ENCODE measurements around the gene IGLL1.
"Not testable (repeated sequence)": the region's sequence is repeated elsewhere in the genome, so short reads cannot be mapped to it uniquely, and the experiment has no call there.

Gene IGLL1

DNA sequence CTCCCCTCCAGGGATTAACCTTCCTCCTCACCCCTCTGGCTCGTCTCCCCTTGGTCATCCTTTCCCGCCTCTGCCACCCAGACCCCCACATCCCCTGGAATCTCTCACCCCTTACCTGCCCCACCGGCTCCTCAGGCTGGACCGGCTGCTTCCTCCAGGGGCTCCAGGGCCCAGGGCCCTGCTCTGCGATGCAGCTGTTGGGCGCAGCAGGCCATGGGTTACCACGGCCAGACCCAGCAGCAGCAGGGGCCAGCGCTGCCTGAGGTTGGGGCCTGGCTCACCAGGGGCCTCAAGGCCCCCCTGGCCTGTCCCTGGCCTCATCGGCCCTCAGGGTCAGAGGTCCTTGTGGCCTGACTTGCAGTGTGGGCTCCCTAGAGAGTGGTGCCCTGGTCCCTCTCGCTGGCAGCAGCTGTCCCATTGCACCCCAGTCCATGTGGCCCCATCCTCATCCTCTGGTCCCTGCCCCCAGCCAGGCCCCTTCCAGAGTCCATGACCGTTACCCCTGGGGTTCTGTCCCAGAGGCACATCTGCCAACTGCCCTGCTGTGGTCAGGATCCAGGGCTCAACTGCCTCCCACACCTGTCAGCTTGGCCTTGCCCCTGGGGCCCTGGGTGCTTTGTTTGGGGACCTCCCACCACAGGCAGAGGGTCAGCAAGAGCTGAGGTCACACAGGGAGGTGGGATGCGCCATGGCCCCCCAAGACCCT is at the start of gene IGLL1:
Gene IGLL1 (minus strand): TSS at position 421 of the 706 bp plus-strand sequence. CDS start 100 bp downstream, at position 321.
- no peak for DNase-seq

DNA sequence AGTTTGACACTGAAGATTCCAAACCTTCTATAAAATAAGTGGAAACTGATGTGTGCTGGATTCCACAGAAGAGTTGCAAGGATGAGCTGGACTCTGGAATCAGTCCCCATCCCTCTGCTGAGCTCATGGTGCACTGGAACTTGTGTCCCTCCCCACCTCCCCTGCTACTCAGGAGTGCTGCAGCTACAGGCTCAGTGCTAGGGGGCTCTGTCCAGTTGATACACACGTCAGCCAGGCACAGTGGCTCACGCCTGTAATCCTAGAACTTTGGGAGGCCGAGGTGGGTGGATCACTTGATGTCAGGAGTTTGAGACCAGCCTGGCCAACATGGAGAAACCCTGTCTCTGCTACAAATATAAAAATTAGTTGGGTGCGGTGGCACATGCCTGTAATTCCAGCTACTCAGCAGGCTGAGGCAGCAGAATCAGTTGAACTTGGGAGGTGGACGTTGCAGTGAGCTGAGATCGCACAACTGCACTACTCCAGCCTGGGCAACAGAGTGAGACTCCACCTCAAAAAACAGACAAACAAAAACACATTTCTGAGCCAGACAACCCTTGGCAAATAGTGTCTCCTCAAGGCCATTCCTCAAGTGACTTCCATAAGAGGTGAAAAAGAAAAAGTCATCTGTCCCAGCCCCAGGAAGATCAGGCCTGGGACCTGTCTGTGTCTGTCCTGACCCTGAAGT is 48.1 kb upstream of the IGLL1 start:
- DNase-seq = not testable (repeated sequence)

DNA sequence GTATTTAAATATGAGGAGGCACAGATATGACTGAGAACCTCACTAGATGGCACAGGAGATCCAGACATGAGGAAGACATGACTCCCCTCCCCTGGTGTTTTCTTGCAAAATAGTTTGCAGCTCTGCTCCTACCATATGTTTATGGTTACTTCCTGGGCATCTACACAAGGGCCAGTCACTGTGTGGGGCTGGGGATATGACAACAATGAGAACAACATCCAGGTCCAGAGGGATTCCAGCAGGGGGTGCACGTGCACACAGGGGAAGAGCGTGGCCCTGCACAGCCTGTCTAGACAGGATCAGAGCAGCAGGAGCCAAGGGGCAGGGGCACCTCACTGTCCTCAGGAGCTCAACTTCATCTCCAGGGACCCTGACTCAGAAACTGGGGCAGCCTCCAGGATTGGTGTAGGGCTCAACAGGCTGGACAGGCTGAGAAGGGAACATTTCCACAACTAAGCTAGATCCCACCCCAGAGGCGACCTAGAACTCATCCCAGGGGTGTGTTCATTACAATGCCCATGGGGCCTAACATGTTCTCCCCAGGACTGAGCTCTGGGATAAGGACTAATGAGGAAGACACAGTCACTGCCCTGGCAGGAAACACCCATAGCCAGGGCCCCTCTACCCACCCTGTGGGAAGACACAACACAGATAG is 47.4 kb upstream of the IGLL1 start:
- not testable (repeated sequence) for DNase-seq

DNA sequence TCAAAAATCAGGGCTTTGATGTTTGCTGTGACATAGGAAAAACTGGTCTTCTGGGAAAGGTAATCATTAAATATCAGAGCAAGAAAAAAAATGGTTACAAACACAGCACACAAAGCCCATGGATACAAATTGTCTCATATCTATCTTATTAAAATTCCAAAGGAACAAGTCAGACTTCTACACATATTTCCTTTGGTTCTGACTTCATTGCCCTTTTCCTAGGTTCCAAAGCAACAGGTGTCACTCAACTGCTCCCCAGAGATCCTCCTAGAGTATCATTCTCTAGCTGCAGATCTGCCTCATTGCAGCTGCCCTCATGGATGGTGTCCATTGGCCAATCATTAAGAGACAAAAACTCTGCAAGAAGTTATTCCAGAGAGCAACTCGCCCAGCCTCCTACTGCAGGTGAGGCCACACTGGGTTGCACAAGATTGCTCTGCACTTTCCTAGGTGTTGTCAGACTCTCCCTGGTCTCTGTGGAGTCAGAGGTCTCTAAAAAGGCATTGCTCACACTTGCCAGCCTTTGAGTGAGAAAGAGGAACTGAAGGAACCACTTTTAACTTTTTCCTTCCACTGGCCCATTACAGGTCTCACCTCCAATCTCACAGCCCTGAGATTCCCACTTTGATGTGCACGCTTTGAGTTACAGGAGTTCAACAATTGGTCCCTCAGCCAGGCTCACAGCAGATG is 46.3 kb upstream of the IGLL1 start:
- DNase-seq = no peak

DNA sequence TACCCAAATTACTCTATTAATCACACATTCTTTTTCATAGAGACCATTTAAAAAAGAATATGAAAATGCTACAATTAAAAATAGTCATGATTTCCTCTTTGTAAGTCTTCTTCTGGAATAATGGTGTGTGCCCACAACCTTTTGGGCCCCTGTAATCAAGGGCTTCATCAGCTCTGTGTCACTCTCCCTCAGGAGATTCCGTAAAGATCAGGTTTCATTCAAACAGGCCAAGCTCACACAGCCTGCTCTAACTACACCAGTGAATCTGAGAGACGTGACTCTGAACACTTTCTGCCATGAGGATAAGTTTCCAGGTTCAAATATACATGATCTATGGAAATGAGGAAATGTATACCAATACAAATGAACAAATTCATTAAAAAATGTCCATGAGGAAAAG is 42.5 kb upstream of the IGLL1 start:
- DNase-seq = no peak

DNA sequence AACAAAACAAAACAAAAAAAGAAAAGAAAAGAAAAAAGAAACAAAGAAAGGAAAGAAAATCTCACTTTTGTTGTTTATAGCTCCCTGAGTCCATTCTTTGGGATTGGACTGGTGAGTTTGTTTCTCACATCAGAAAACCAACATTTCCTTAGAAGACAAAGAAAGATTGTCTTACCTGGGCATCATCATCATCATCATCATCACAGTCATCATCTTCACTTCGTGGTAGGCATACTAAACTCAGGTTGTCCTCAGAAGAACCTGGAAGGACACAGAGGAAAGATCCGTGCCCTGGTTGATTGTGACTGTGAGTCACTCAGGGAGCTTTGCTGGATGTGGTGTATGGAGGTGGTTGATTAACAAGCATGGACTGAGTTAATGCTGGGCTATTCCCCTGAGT is 41.8 kb upstream of the IGLL1 start:
- not testable (repeated sequence) for DNase-seq

DNA sequence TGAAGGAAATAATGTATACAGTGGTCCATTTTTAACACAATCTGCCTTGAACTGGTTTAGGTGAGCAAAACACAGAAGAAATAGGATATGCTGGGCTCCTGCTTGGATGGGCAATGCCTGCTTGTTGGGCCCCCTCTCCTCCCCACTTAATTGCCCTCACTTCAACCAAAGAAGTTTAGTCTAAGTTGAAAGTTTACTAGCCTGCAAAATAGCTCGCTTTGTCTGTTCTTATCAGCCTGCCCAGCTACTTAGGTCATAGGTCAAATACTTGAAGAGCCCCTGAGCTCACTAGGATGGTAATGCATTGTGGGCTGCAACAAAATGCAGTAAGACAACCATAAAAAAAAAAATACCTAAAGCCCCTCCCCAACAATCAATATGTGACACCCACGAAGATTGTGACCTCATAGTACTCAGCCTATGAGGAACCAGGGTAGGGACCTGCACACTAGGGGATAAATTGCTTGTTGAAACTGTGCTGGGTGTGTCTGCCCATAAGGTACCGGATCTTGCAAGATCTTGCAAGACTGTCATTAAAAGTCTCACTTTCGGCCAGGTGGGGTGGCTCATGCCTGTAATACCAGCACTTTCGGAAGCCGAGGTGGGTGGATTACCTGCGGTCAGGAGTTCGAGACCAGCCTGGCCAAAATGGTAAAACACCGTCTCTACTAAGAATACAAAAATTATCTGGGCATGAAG is 41.1 kb upstream of the IGLL1 start:
- no peak for DNase-seq

DNA sequence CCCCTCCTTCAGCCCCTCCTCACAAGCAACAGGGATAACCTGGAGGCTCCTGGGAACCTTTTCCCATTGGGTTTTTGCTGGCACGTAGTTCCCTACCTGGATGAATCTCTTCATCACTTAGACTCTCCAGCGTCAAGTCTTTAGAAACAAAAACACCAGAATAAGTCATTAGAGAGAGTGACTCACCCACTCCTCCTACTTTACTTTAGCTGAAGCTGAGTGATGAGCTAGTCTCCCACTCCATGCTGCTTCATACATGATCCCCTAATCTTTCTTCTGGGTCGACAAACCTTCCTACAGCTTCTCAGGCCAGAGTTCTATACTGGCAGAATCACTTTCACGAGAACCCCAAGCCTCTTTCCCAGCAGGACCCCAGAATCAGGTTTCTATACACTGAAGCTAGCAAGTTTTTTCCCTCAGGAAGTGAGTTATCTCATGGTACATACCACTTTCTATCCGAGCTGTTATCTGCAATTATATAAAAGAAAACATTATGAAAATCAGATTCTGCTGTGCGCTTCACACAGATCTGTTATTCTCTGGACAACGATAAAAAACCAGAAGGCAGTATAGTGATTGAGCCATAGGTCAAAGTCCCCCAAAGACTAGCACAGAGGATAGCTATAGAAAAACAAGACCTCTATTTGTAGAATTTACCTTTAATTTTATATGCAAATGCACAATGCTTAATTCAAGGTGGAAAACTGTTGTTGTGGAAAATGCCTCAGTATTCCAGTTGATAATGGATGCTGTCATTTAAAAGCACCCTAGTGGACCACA is 33.3 kb upstream of the IGLL1 start:
- no peak for DNase-seq

DNA sequence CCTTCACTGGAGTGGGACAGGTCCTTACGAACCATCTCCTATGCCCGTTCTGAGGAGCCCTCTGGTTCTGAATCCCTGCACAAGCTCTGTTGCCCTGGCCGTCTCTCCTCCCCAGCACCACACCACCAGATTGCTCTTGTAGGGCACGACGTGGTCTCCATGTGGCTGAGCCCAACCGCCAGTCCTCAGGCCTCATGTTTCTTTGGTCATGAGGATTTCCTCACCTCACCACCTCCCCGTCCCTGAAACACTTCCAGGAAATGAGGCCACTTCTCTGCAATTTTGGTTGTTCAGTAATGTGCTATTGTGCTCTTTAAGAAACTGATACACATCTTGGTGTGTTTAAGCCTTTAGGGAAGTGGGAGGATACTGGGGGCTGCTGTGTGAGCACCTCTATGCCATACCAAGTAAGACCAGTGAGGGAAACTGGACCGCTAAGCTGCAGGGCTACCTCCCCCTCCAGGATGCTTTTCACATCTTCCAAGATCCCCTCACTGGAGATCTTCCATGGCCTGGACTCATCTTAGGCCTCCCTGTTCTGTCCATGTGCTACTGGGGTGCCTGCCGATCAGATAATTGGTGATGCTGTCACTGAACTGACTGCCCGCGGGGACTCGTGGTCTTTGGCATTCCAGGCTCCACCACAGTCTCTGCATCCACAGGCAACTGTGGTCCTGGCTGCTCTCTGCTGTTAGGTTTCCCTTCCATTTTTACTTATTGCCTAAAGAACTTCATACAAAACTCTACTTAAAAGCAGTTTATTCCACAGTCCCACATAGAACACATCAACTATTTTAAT is 30.1 kb upstream of the IGLL1 start:
- no peak for DNase-seq

DNA sequence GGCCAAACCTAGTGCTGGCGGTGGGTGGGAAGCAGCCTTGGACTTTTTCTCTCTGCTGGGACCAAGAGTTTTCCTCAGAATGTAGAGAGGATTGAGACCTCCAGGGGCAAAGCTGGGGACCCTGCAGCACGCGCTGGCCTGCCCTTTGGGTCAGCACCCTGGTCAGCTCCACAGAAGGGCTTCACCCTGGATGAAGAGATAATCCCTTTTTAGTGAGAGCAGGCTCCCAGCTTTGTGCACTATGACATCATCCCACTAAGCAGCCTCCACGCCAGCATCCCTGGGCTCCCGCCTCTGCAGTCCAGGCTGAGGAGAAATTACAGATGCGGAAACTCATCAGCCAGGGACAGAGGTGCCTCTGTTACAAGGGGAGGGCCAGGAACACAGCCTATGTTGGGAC is 28.5 kb upstream of the IGLL1 start:
- DNase-seq = no peak

DNA sequence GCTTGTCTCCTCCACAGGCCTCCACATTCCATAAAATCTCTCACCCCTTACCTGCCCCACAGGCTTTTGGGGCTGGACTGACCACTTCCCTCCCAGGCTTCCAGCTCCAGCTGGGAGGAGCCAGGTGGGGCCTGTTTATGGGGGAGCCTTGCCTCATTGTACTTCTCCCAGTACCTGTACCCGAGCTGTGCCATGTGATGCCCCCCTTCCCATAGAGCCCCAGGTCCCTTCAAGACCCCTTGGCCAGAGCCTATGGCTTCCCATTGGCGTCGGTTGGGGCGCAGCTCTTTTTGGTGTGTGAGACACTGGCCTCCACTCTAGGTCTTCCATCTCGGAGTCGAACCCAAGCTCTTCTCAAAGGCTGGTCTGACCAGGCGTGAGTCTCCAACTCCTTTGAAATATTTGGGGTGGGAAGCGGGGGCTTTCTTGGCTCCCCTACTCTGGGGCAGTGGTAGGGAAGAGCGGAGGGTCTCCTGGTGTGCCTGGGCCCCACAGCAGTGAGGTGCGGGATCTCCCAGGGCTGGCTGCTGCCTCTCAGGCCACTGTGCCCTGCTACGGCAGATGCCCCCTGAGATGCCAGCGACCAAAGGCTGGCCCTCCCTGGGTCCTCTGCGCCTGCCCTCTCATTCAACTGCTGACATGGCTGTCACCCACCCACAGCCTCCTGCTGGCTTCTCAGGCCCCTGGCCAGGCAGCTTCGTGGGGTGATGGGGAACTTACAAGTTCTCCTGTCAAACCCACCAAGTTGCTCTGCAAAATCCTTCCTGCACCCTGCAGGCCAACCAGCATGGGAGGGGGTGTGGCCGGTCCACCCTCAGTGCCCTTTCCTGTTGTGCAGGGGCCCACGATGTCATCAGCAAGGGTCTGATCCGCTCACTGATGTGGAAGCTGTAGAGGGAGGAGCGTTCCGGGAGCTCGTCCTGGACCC is 26.4 kb upstream of the IGLL1 start:
- no peak for DNase-seq

DNA sequence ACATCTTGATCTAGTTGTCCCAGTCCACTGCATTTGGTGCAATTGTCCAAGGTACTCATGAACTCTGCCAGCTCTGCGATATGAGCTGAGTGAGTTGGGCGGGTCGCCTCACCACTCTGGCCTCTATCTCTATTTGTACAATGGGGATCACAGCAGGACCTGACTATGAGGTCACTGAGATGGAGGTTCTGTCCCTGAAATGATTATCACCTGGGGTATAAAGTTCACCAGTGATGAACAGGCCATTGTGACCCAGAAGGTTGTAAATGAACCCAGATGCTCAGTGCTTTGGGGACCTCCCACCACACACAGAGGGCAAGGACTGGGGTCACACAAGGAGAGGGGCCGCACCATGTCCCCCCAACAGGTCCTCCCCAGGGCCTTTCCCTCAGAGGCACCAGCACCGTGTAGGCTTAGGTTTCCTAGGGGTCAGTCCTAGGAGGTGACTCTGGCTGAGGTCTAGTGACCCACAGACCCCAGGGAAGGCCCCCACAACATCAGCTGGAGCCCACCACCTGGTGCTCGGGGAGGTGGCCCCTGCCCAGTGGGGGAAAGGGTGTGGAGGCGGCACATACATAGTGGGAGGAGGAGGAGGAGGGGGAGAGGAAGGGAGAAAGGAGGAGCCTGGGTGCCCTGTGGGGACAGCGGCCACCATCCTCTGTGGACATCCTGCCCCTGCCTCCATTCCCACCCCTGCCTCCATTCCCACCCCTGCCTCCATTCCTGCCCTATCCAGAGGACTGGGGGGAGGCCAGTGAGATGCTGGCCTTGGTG is 25.0 kb upstream of the IGLL1 start:
- DNase-seq = no peak

DNA sequence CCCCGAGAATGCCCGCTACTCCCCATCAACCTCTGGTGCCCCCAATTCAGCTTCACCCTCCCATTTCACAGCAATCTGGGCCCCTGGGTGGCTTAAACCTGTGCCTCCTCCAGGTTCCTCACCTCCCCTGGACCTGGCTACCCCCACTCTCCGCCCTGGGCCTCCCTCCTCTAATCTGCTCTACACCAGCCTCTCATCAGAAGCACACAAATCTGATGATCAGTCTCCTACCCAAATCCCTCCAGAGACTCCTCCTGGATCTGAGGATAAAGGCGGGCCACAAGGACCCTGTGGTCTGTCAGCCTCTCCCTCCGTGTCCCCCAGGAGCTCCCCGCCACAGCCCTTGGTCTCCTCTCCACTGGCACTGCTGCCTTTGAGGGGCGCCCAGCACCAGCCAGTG is 23.2 kb upstream of the IGLL1 start:
- DNase-seq = no peak

DNA sequence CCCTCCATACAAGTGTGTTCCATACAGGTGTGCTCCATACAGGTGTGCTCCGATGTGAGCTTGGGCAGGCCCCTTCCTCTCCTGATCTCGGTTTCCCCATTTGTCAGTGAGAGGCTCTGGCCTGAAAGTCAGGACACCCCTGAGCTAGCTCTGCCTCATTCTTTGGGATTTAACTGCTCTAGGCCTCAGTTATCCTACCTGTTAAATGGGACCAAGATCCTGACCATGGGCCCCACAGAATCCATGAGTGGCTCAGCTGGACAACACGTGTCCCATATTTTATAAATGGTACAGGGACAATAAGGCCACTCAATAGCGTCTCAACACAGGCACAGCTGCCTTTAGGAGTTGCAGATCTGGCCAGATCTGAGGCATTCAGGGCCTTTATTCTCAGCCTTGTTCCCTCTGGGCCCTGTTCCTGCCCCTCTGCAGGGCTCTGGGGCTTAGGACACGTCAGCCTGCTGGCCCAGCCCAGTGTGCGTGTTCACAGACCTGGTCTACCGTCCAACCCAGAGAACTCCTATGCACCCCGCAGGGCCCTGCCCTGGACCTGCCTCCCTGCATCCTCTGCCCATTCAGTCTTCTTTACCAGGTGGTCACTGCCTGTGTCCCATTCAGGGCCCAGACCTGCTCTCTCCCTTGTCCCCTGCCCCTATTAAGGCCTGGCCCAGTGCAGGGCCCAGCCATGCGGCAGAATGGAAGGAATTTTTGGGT is 18.9 kb upstream of the IGLL1 start:
- no peak for DNase-seq

DNA sequence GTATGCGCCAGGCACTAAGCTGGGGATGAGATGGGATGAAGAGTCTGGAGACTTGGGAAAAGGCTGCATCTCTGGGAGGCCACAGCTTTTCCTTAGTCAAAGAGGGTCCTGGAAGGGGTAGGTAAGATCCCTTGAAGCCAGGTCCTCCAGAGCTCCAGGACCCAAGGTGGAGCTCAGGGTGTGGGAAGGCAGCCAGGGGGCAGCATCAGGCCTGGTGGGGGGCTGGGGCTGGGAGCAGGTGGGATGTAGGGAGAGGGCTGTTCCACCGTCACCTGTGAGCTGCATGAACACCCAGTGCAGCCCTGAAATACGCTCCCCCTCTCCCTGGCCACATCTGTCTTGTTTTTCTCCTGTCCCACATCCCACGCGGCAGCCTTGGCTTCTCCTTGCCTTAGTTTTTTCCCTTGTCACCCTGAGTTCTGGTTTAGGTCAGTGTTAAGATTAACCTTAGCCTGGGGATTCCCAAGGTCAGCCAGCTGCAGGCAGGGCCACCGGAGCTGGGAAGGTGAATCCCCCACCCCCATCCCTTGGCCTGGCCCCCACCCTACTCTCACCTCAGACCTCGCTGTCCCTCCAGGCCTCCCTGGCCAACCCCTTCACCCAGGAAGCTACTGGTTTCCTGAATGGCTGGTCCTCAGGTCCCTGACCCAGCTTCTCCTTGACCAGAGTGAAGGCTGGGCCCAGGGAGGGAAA is 17.6 kb upstream of the IGLL1 start:
- DNase-seq = not testable (repeated sequence)

DNA sequence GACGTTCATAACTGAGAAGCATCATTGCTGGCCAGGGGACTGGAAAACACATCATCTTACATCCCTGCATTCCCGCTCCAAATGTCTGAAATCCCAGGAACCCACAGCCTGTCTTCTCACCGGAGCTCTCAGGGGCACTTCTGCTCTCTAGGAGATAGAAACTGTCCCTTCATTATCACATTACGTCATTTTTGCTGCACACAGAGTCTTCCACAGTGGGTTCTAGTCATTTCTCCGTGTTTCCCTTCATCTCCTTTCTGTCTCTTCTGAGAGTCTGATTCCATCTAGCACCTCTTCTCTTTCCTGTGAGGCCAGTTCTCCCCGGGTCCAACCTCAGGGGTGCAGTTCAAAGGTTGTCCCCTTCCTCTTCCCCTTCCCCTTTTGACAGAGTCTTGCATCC is 15.8 kb upstream of the IGLL1 start:
- not testable (repeated sequence) for DNase-seq

DNA sequence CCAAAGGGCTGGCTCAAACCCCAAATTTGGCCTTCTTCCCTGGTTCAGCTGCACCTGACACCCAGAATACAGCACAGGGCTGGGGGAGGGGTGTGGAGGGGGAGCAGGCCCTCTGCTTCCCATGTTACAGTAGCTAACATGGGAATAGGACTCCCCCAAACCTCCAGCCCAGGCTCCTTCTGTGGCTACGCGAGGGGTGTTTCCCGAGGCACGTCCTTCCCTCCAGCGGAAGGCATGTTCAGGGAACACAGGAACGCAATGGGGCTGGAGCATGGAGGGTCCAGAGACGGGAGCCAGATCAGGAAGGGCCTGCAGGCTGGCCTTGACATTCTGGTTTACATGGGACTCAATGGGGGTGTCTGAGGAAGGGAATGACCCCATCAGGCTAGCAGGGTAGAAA is 11.8 kb upstream of the IGLL1 start:
- no peak for DNase-seq
